Activated CD4-positive, alpha-beta T cell treated with anti-CD3 and anti-CD28 coated beads, Interleukin-2, amount 50 U/mL, for 24 hours (primary cell): Measurements from ENCODE around the gene TMED4.
"Not testable (repeated sequence)": the region's sequence is repeated elsewhere in the genome, so short reads cannot be mapped to it uniquely, and the experiment has no call there.

Experiments used
- DNase-seq, 2 donors: peaks; one replicate each; pipeline ENCODE4 v3.0.0-alpha.2; 2020; ENCODE audit warnings: low read depth in 1 of 2, low spot score in 1 of 2

TMED4 gene

GRCh38 chr7:44607141-44608068 is 25.4 kb upstream of the TMED4 start:
- no peak for DNase-seq

GRCh38 chr7:44606341-44607140 is 24.5 kb upstream of the TMED4 start, which contains the start of gene OGDH:
OGDH (plus strand) TSS chr7:44606627; CDS start chr7:44624344, 17,717 bp downstream.
- peak; percentile 99 for DNase-seq

- DNase-seq: no peak
Measured at GRCh38 chr7:44604941-44605340, 22.9 kb upstream of the TMED4 start.

GRCh38 chr7:44603193-44603592 is 21.2 kb upstream of the TMED4 start:
- no peak for DNase-seq

- DNase-seq: no peak
Measured at GRCh38 chr7:44602576-44602910, 20.5 kb upstream of the TMED4 start.

GRCh38 chr7:44599222-44599621 is 17.2 kb upstream of the TMED4 start:
- DNase-seq: no peak

GRCh38 chr7:44597181-44597580 is 15.2 kb upstream of the TMED4 start:
- not testable (repeated sequence) for DNase-seq

- DNase-seq: no peak
Measured at GRCh38 chr7:44595934-44596635, 14.1 kb upstream of the TMED4 start.

- no peak for DNase-seq
Measured at GRCh38 chr7:44590910-44591309, 8.9 kb upstream of the TMED4 start.

- DNase-seq: peak in 1 of 2 donors; percentile 56
Measured at GRCh38 chr7:44587843-44588711, 6.0 kb upstream of the TMED4 start.

GRCh38 chr7:44583146-44583865 is 1.3 kb upstream of the TMED4 start:
- no peak for DNase-seq

GRCh38 chr7:44580945-44581878 is 819 bp downstream of the TMED4 start:
- DNase-seq: peak in 1 of 2 donors; percentile 27

GRCh38 chr7:44576228-44576627 is 5.8 kb downstream of the TMED4 start:
- DNase-seq: no peak

GRCh38 chr7:44575054-44575453 is 7.0 kb downstream of the TMED4 start:
- DNase-seq: no peak

GRCh38 chr7:44574287-44574872 is 7.7 kb downstream of the TMED4 start:
- no peak for DNase-seq

GRCh38 chr7:44573464-44574286 is 8.4 kb downstream of the TMED4 start, which contains the start of gene DDX56:
DDX56 (minus strand) TSS chr7:44573908; CDS start chr7:44573895, 13 bp downstream.
- peak; percentile 76 to 94 for DNase-seq

GRCh38 chr7:44572771-44573170 is 9.3 kb downstream of the TMED4 start:
- DNase-seq: no peak
